ENCODE results near the gene ATP8B1. TPM values are rescaled to one million over a fixed set of nuclear protein-coding genes. Genes with fewer than 3 reads are reported as not detected.
"Not testable (repeated sequence)": the region's sequence is repeated elsewhere in the genome, so short reads cannot be mapped to it uniquely, and the experiment has no call there.

ATP8B1 gene
- polyA plus RNA-seq, 1 donor from 2014 or later, result 0.50 TPM

- peaks cover 2% of the 10 kb centered on the region for H3K36me3 Mint-ChIP-seq
- H3K27ac Mint-ChIP-seq, result peak overlapping the region in 1 of 3 donors; percentile 8
- H3K4me3 Mint-ChIP-seq, result no peak overlapping the region
- H3K4me1 Mint-ChIP-seq, result peaks cover 30 to 38% (median 38%) of the 10 kb centered on the region in 3 donors
- H3K9me3 Mint-ChIP-seq, result no peaks in the 10 kb centered on the region
- no peaks in the 10 kb centered on the region for H3K27me3 Mint-ChIP-seq
Observed at GRCh38 chr18:57749604-57749970, 53.5 kb downstream of the ATP8B1 start.

- Mint-ChIP-seq H3K27me3 (no peaks in the 10 kb centered on the region), H3K4me3 (peak overlapping the region in 2 of 4 donors; percentile 63 to 66), H3K9me3 (no peaks in the 10 kb centered on the region), H3K4me1 (peaks cover 28 to 40% (median 38%) of the 10 kb centered on the region in 3 donors), H3K27ac (peak overlapping the region in 2 of 3 donors; percentile 34 to 89), H3K36me3 (peaks cover 2% of the 10 kb centered on the region)
Observed at GRCh38 chr18:57748770-57749603, 54.1 kb downstream of the ATP8B1 start.

- Mint-ChIP-seq H3K9me3 (no peaks in the 10 kb centered on the region), H3K36me3 (peaks cover 2% of the 10 kb centered on the region), H3K27ac (peak overlapping the region in 2 of 3 donors; percentile 27 to 89), H3K4me1 (peaks cover 27 to 41% (median 40%) of the 10 kb centered on the region in 3 donors), H3K27me3 (no peaks in the 10 kb centered on the region), H3K4me3 (peak overlapping the region in 2 of 4 donors; percentile 63 to 66)
Observed at GRCh38 chr18:57747809-57748680, 55.1 kb downstream of the ATP8B1 start.

GRCh38 chr18:57744211-57744694 lies 58.9 kb downstream of the ATP8B1 start:
- Mint-ChIP-seq H3K9me3 (peaks cover 0 to 3% (median under 1%) of the 10 kb centered on the region in 3 donors), H3K4me3 (no peak overlapping the region), H3K27ac (peak overlapping the region in 1 of 3 donors; percentile 37), H3K36me3 (no peaks in the 10 kb centered on the region), H3K27me3 (no peaks in the 10 kb centered on the region), H3K4me1 (peaks cover 19 to 32% (median 27%) of the 10 kb centered on the region in 3 donors)

- peaks cover 8 to 24% (median 17%) of the 10 kb centered on the region in 3 donors for H3K4me1 Mint-ChIP-seq
- peaks cover 4% of the 10 kb centered on the region for H3K36me3 Mint-ChIP-seq
- no peaks in the 10 kb centered on the region for H3K27me3 Mint-ChIP-seq
- peaks cover 0 to 4% (median 3%) of the 10 kb centered on the region in 3 donors for H3K9me3 Mint-ChIP-seq
- no peak overlapping the region for H3K27ac Mint-ChIP-seq
- peak overlapping the region in 2 of 4 donors; percentile 23 to 66 for H3K4me3 Mint-ChIP-seq
Observed at GRCh38 chr18:57743008-57743407, 60.1 kb downstream of the ATP8B1 start.

GRCh38 chr18:57741273-57741672 lies 61.8 kb downstream of the ATP8B1 start:
- Mint-ChIP-seq H3K27me3 (no peaks in the 10 kb centered on the region), H3K4me1 (peaks cover 1 to 13% (median 9%) of the 10 kb centered on the region in 3 donors), H3K9me3 (peaks cover 0 to 4% (median 3%) of the 10 kb centered on the region in 3 donors), H3K27ac (no peak overlapping the region), H3K4me3 (no peak overlapping the region), H3K36me3 (peaks cover 8% of the 10 kb centered on the region)

- peaks cover 3 to 8% (median 3%) of the 10 kb centered on the region in 3 donors for H3K9me3 Mint-ChIP-seq
- peaks cover 16% of the 10 kb centered on the region for H3K36me3 Mint-ChIP-seq
- H3K27me3 Mint-ChIP-seq, result no peaks in the 10 kb centered on the region
- no peak overlapping the region for H3K27ac Mint-ChIP-seq
- peaks cover 0 to 6% (median 4%) of the 10 kb centered on the region in 3 donors for H3K4me1 Mint-ChIP-seq
- H3K4me3 Mint-ChIP-seq, result no peak overlapping the region
Observed at GRCh38 chr18:57738078-57738477, 65.0 kb downstream of the ATP8B1 start.

- Mint-ChIP-seq H3K4me3 (peak overlapping the region in 1 of 4 donors; percentile 22), H3K4me1 (peaks cover 0 to 6% (median 4%) of the 10 kb centered on the region in 3 donors), H3K36me3 (peaks cover 18% of the 10 kb centered on the region), H3K9me3 (peaks cover 3 to 8% (median 5%) of the 10 kb centered on the region in 3 donors), H3K27me3 (no peaks in the 10 kb centered on the region), H3K27ac (no peak overlapping the region)
Observed at GRCh38 chr18:57737400-57738060, 65.6 kb downstream of the ATP8B1 start.

GRCh38 chr18:57735042-57735441 lies 68.1 kb downstream of the ATP8B1 start:
- not testable (repeated sequence) for H3K4me3 Mint-ChIP-seq, H3K27me3 Mint-ChIP-seq, H3K27ac Mint-ChIP-seq, H3K9me3 Mint-ChIP-seq
- Mint-ChIP-seq H3K36me3 (peaks cover 18% of the 10 kb centered on the region), H3K4me1 (peaks cover 0 to 14% (median 4%) of the 10 kb centered on the region in 3 donors)

GRCh38 chr18:57733861-57734260 lies 69.3 kb downstream of the ATP8B1 start:
- H3K27ac Mint-ChIP-seq, result no peak overlapping the region
- H3K4me3 Mint-ChIP-seq, result no peak overlapping the region
- peaks cover 2 to 5% (median 5%) of the 10 kb centered on the region in 3 donors for H3K9me3 Mint-ChIP-seq
- no peaks in the 10 kb centered on the region for H3K27me3 Mint-ChIP-seq
- peaks cover 0 to 16% (median 4%) of the 10 kb centered on the region in 3 donors for H3K4me1 Mint-ChIP-seq
- peaks cover 18% of the 10 kb centered on the region for H3K36me3 Mint-ChIP-seq

GRCh38 chr18:57730146-57730545 lies 73.0 kb downstream of the ATP8B1 start:
- peak overlapping the region in 1 of 3 donors; percentile 13 for H3K27ac Mint-ChIP-seq
- H3K4me3 Mint-ChIP-seq, result no peak overlapping the region
- H3K9me3 Mint-ChIP-seq, result peaks cover 2 to 5% (median 2%) of the 10 kb centered on the region in 3 donors
- H3K4me1 Mint-ChIP-seq, result peaks cover 0 to 21% (median 12%) of the 10 kb centered on the region in 3 donors
- no peaks in the 10 kb centered on the region for H3K27me3 Mint-ChIP-seq
- H3K36me3 Mint-ChIP-seq, result peaks cover 7% of the 10 kb centered on the region

- H3K36me3 Mint-ChIP-seq, result peaks cover 5% of the 10 kb centered on the region
- H3K4me1 Mint-ChIP-seq, result peaks cover 0 to 21% (median 12%) of the 10 kb centered on the region in 3 donors
- no peak overlapping the region for H3K4me3 Mint-ChIP-seq
- peaks cover 2 to 3% (median 2%) of the 10 kb centered on the region in 3 donors for H3K9me3 Mint-ChIP-seq
- peak overlapping the region in 1 of 3 donors; percentile 43 for H3K27ac Mint-ChIP-seq
- no peaks in the 10 kb centered on the region for H3K27me3 Mint-ChIP-seq
Observed at GRCh38 chr18:57728941-57729511, 74.1 kb downstream of the ATP8B1 start.

GRCh38 chr18:57727952-57728807 lies 74.9 kb downstream of the ATP8B1 start:
- H3K27ac Mint-ChIP-seq, result peak overlapping the region in 1 of 3 donors; percentile 20
- H3K27me3 Mint-ChIP-seq, result no peaks in the 10 kb centered on the region
- H3K9me3 Mint-ChIP-seq, result peaks cover 2 to 3% (median 2%) of the 10 kb centered on the region in 3 donors
- H3K36me3 Mint-ChIP-seq, result peaks cover 5% of the 10 kb centered on the region
- H3K4me3 Mint-ChIP-seq, result no peak overlapping the region
- peaks cover 0 to 21% (median 12%) of the 10 kb centered on the region in 3 donors for H3K4me1 Mint-ChIP-seq
